IMR-90 (cell line): Measurements from ENCODE around the gene DYRK1A. TPM values are rescaled to one million over a fixed set of nuclear protein-coding genes. Genes with fewer than 3 reads are reported as not detected.

Experiments used
- ATAC-seq: fragments of 200-7000 bp; cut with Tn5 transposase; 2 replicates; pipeline ENCODE4 v1.9.1; 2020; ENCODE audit warnings: low read depth, mild to moderate bottlenecking, moderate library complexity
- BruUV-seq: library from RNA; stranded (reverse); fragments of 400-500 nt; replicated peaks from 2 replicates; lab custom pipeline; 2021; lab: Mats Ljungman, UMichigan
- CTCF ChIA-PET: fragments of 300-600 bp; formaldehyde crosslinking; extraction: SDS; loops from one replicate; lab custom pipeline; 2021; ENCODE audit warnings: antibody characterized with exemption; lab: Yijun Ruan, JAX
- POLR2A ChIA-PET: fragments of 300-600 bp; sonication (Branson Sonifier 250); formaldehyde crosslinking; loops from one replicate; lab custom pipeline; 2022; ENCODE audit warnings: antibody characterized with exemption; ENCODE audit not compliant: unreplicated experiment; lab: Charles Lee
- DNase-seq: peaks from one replicate; pipeline ENCODE4 v3.0.0; 2013
- H2AFZ ChIP-seq: replicated peaks from 2 replicates; pipeline ENCODE3; 2013; ENCODE audit warnings: low read length, mild to moderate bottlenecking; ENCODE audit not compliant: poor library complexity
- H2AK5ac ChIP-seq: 2 replicates; pipeline ENCODE4 v1.6.1; 2013; ENCODE audit warnings: low read depth, low read length, inconsistent platforms
- H2AK9ac ChIP-seq: replicated peaks from 2 replicates; pipeline ENCODE3; 2013; ENCODE audit warnings: mild to moderate bottlenecking, low read depth, low read length, moderate library complexity; ENCODE audit not compliant: poor library complexity
- H2BK120ac ChIP-seq: 2 replicates; pipeline ENCODE4 v1.6.1; 2013; ENCODE audit warnings: low read depth, low read length, inconsistent platforms
- H2BK15ac ChIP-seq: 3 replicates; pipeline ENCODE4 v1.6.1; 2013; ENCODE audit warnings: low read depth, low read length, inconsistent platforms
- H2BK20ac ChIP-seq: 2 replicates; pipeline ENCODE4 v1.6.1; 2013; ENCODE audit warnings: low read depth, mild to moderate bottlenecking, inconsistent platforms, low read length, moderate library complexity
- H2BK5ac ChIP-seq: 2 replicates; pipeline ENCODE4 v1.6.1; 2013; ENCODE audit warnings: mild to moderate bottlenecking, low read depth, low read length, inconsistent platforms; ENCODE audit not compliant: poor library complexity, severe bottlenecking
- H3K14ac ChIP-seq: replicated peaks from 2 replicates; pipeline ENCODE4 v1.6.1; 2013; ENCODE audit warnings: low read depth, low read length, inconsistent platforms
- H3K18ac ChIP-seq: 2 replicates; pipeline ENCODE4 v1.6.1; 2013; ENCODE audit warnings: low read depth, low read length, control low read depth
- H3K23ac ChIP-seq: 2 replicates; pipeline ENCODE4 v1.6.1; 2013; ENCODE audit warnings: low read depth, low read length, inconsistent platforms
- H3K27ac ChIP-seq: 2 replicates; pipeline ENCODE4 v1.5.1; 2013; ENCODE audit warnings: mild to moderate bottlenecking, control low read depth, low read length; ENCODE audit not compliant: insufficient read depth
- H3K27me3 ChIP-seq: 2 replicates; pipeline ENCODE4 v1.6.1; 2013; ENCODE audit warnings: low read length; ENCODE audit not compliant: control insufficient read depth, insufficient read depth
- H3K36me3 ChIP-seq: 2 replicates; pipeline ENCODE4 v1.6.1; 2013; ENCODE audit warnings: low read length, mixed read lengths; ENCODE audit not compliant: control insufficient read depth, insufficient read depth
- H3K4ac ChIP-seq: 2 replicates; pipeline ENCODE4 v1.6.1; 2013; ENCODE audit warnings: low read depth, low read length, inconsistent platforms
- H3K4me1 ChIP-seq: 2 replicates; pipeline ENCODE4 v1.6.1; 2013; ENCODE audit warnings: low read length, mixed read lengths; ENCODE audit not compliant: control insufficient read depth, insufficient read depth
- H3K4me2 ChIP-seq: 2 replicates; pipeline ENCODE4 v1.6.1; 2013; ENCODE audit warnings: low read depth, mild to moderate bottlenecking, control low read depth, low read length, moderate library complexity
- H3K4me3 ChIP-seq: 2 replicates; pipeline ENCODE4 v1.5.1; 2013; ENCODE audit warnings: low read depth, mild to moderate bottlenecking, control low read depth, low read length, moderate library complexity; ENCODE audit not compliant: insufficient read depth
- H3K56ac ChIP-seq: 2 replicates; pipeline ENCODE4 v1.6.1; 2013; ENCODE audit warnings: low read length, inconsistent platforms; ENCODE audit not compliant: insufficient read depth; ENCODE audit errors: extremely low read depth
- H3K79me1 ChIP-seq, 2 experiments: 2 replicates each; pipeline ENCODE4 v1.6.1; 2013; ENCODE audit warnings: low read length in 2 of 2, inconsistent platforms in 1 of 2, low read depth in 1 of 2
- H3K9ac ChIP-seq: 2 replicates; pipeline ENCODE4 v1.6.1; 2013; ENCODE audit warnings: low read depth, low read length, control low read depth
- H3K9me1 ChIP-seq: 2 replicates; pipeline ENCODE4 v1.6.1; 2013; ENCODE audit warnings: low read length, inconsistent platforms; ENCODE audit not compliant: insufficient read depth
- H3K9me3 ChIP-seq: 2 replicates; pipeline ENCODE4 v1.6.1; 2013; ENCODE audit warnings: low read length; ENCODE audit not compliant: control insufficient read depth, insufficient read depth
- H4K20me1 ChIP-seq: 2 replicates; pipeline ENCODE4 v1.6.1; 2013; ENCODE audit warnings: low read length, inconsistent platforms; ENCODE audit not compliant: insufficient read depth
- H4K5ac ChIP-seq: 2 replicates; pipeline ENCODE4 v1.6.1; 2013; ENCODE audit warnings: mild to moderate bottlenecking, low read depth, low read length, control low read depth
- H4K8ac ChIP-seq, 2 experiments: 2 replicates each; pipeline ENCODE4 v1.6.1; 2013; ENCODE audit warnings: low read depth in 2 of 2, low read length in 2 of 2, control low read depth in 1 of 2, inconsistent platforms in 1 of 2
- H4K91ac ChIP-seq: 2 replicates; pipeline ENCODE4 v1.6.1; 2013; ENCODE audit warnings: low read depth, low read length, inconsistent platforms; ENCODE audit not compliant: insufficient read depth
- FOS ChIP-seq: fragments of 150-350 bp; IDR thresholded peaks from 2 replicates; pipeline ENCODE4 v1.6.1; 2016; ENCODE audit warnings: low read depth, low read length
- NFE2L2 ChIP-seq: fragments of 150-350 bp; IDR thresholded peaks from 2 replicates; pipeline ENCODE4 v1.6.1; 2016; ENCODE audit warnings: low read depth, mild to moderate bottlenecking, low read length
- USF2 ChIP-seq: fragments of 150-350 bp; IDR thresholded peaks from 2 replicates; pipeline ENCODE4 v1.6.1; 2017; ENCODE audit warnings: mild to moderate bottlenecking, antibody characterized with exemption, low read length, low read depth
- WGBS, 2 experiments: methylation state at CpG; one replicate each; pipeline versions ENCODE4 v1.1.5 to v1.1.7; 2013; ENCODE audit warnings: missing lambda C conversion rate in 2 of 2; ENCODE audit not compliant: insufficient read length in 1 of 2; ENCODE audit errors: extremely low coverage in 2 of 2; 5-methylcytosine and 5-hydroxymethylcytosine counted together
- dilution Hi-C: fragments of 300-500 bp; cut with HindIII; formaldehyde crosslinking; loops from one replicate; pipeline ENCODE4 v1.14.3; 2018; ENCODE audit warnings: low sequenced_read_pairs; ENCODE audit not compliant: unreplicated experiment
- in situ Hi-C: fragments of 300-500 bp; cut with MboI; formaldehyde crosslinking; loops from 3 replicates; pipeline ENCODE4 v1.14.3; 2019; ENCODE audit warnings: low sequenced_read_pairs, inconsistent platforms, mixed read lengths
- intact Hi-C: fragments of 100-400 bp; cut with micrococcal nuclease; formaldehyde crosslinking; loops from 2 replicates; pipeline ENCODE4 v1.10.0; 2022
- polyA plus RNA-seq, 3 experiments: library from polyadenylated mRNA; depleted of rRNA; stranded (reverse); fragments of >200 nt; gene quantifications; 2 replicates each; pipeline ENCODE4 v1.2.3, GENCODE V29; 2012; ENCODE audit warnings: low replicate concordance in 1 of 3
- total RNA-seq: library from RNA; depleted of rRNA; stranded (reverse); fragments of >200 nt; gene quantifications from 2 replicates; pipeline ENCODE4 v1.2.3, GENCODE V29; 2012

DYRK1A gene
- total and polyA plus RNA-seq, 2 of the 4 experiments (the other 2 are of a cell fraction): 18.6 to 50.5 TPM

GRCh38 chr21:37381883-37382585 is 15.5 kb downstream of the DYRK1A start:
- H3K9me3 ChIP-seq: peaks cover 4% of the 10 kb centered on the region; the same call in 1 of the 2 replicates
- H2BK5ac ChIP-seq: no peak overlapping the region
- no peak overlapping the region for H3K9ac ChIP-seq
- H2BK20ac ChIP-seq: no peak overlapping the region
- BruUV-seq: no TSS peak
- H3K27me3 ChIP-seq: no peaks in the 10 kb centered on the region
- DNase-seq (peak; percentile 34), ATAC-seq (peak; percentile 29; the same call in 1 of the 2 replicates)
- ChIA-PET CTCF (interaction anchor here (0.6 to 1.4 kb wide), 2 partner anchors 35 to 189 kb away, joined by 3 to 8 read pairs; no protein-coding TSS in a partner anchor), POLR2A (no interaction called here)
- H2AK9ac ChIP-seq: no peak overlapping the region
- H4K8ac ChIP-seq: no peak overlapping the region
- H4K20me1 ChIP-seq: peaks cover 95% of the 10 kb centered on the region
- H3K36me3 ChIP-seq: no peaks in the 10 kb centered on the region; the same call in 1 of the 2 replicates
- no peak overlapping the region for H3K56ac ChIP-seq
- in situ Hi-C loops (no loop called here), dilution Hi-C loops (no loop called here), intact Hi-C loops (no loop called here)
- H3K79me1 ChIP-seq: peaks cover 15 to 78% of the 10 kb centered on the region in 2 experiments
- peaks cover 6% of the 10 kb centered on the region for H3K4me1 ChIP-seq
- H2AFZ ChIP-seq: no peak overlapping the region
- no peak overlapping the region for H3K23ac ChIP-seq
- H2BK120ac ChIP-seq: no peak overlapping the region
- WGBS, 2 experiments: no CpG with 5 or more reads among the region's 4 CpGs
- peaks cover 28% of the 10 kb centered on the region for H3K9me1 ChIP-seq
- no peak overlapping the region for H3K18ac ChIP-seq
- H3K4me3 ChIP-seq: no peak overlapping the region
- H3K4ac ChIP-seq: no peak overlapping the region
- no peak overlapping the region for H3K4me2 ChIP-seq
- no peak overlapping the region for H2AK5ac ChIP-seq
- TF ChIP-seq FOS (no peak), USF2 (peak; percentile 19; the same call in 1 of the 2 replicates), NFE2L2 (no peak)
- no peak overlapping the region for H3K14ac ChIP-seq
- H2BK15ac ChIP-seq: no peak overlapping the region
- H4K91ac ChIP-seq: no peak overlapping the region
- no peak overlapping the region for H3K27ac ChIP-seq
- no peak overlapping the region for H4K5ac ChIP-seq
